HG03342 (cell line): ENCODE data around the gene METTL22.
A peak's percentile ranks its signal among the peaks of the same experiment; 100 is the strongest.

Experiments used
- ATAC-seq: cut with Tn5 transposase; IDR thresholded peaks from one replicate; pipeline ENCODE4 v1.9.1; 2021; ENCODE audit warnings: mild to moderate bottlenecking, moderate library complexity; ENCODE audit not compliant: unreplicated experiment

METTL22 gene, protein sequence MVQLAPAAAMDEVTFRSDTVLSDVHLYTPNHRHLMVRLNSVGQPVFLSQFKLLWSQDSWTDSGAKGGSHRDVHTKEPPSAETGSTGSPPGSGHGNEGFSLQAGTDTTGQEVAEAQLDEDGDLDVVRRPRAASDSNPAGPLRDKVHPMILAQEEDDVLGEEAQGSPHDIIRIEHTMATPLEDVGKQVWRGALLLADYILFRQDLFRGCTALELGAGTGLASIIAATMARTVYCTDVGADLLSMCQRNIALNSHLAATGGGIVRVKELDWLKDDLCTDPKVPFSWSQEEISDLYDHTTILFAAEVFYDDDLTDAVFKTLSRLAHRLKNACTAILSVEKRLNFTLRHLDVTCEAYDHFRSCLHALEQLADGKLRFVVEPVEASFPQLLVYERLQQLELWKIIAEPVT

DNA sequence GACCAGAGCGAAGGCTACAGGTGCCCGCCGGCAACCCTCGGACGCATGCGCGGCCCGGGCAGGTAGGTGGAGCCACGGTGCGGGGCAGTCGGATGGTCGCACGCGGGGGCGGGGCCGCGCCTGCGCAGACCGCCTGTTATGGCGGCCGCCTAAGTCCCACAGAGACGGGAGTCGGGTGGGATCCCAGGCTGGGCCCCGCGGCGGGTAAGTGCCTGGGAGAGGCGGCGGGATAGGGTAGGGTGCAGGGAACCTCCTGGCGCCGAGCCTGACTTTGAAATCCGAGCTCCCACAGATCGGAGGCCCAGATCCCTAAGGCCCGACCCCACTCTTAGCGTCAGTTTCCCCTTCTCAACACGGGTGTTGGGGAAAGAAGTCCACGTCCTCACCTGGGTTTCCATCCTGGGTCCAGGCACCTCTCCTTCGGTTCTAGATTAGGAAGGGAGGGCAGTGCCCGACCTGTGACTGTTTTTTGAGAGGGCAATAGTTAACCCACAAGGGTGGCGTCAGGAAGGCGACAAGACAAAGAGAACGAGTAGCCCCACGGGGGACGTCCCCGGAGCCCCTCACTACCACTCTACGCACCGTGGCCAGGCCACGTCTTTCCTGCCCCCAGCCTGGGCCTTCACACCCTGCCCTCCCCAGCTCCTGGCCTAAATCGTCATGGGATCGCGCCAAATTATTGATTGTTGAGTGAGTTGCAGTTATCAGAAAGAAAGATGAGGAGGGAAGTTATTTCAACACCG is at the start of gene METTL22:
Gene METTL22, plus strand, starts transcription at position 127 of the 743 bp plus-strand sequence. CDS start 3,968 bp downstream, outside the sequence.
- peak; percentile 91 for ATAC-seq

DNA sequence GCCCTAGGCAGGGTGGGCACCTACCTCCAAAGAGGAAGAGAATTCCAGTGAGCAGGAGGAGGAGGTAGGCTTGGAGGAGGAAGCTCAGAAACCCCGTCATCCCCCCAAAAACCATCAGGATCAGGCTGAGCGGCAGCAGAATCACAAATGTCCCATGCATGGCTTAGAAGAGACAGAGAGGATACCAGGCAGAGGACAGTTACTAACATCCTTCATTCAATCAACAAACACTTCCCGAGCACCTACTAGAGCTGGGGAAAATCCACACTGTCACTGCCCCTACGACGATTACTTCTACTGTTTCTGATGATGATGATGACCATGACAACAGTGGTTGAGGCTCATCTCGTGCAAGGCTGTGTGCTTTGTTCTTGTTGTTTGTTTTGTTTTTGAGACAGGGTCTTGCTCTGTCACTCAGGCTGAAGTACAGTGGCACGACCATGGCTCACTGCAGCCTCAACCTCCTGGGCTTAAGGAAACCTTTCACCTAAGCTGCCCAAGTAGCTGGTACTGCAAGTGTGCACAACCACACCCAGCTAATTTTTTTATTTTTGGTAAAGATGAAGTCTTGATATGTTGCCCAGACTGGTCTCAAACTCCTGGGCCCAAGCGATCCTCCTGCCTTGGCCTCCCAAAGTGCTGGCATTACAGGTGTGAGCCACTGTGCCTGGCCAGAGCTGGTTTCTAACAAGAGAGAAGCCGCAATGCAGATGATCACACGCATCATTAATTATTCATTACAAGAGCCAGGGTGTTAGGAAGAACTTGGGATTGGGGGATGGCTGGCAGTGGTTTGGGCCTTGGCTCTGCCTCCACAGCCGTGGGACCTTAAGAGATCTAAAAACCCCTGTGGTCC is 49.2 kb upstream of the METTL22 start:
- no peak for ATAC-seq

DNA sequence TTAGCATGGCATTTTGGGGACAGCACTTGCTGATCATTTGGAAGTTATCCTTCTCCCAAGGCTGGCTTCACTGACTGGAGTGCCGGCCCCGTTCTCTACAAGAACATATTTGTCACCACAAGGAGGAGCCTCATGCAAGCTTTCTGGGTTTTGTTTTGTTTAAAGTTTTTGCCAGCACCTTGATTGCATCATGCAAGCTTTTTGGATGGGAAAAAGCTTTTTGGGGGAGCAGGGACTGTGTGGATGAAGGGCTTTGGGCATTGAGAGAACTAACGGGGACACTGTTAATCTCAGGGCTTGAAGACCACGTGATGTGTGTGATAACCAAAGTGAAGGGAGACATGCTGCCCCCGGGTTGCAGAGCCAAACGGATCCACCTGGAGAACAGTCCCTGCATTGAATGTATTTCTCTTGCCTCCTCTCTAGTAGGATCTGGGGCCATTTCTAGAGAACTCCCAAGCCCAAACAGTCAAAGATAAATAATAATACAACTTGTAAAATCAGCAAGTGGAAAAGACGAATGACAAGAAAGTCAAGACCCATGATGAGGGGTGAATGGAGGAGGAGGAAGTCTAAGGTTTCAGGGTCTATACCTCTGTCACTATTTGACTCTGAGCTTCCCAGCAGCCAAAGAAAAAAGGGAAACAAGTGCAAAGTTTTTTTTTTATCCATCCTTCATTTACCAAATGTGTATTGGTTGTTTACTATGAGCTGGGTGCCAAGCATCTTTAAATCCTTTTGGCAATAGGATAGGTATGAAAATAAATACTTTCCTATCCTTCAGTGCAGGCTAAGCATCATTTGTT is 48.4 kb upstream of the METTL22 start:
- ATAC-seq, result no peak

DNA sequence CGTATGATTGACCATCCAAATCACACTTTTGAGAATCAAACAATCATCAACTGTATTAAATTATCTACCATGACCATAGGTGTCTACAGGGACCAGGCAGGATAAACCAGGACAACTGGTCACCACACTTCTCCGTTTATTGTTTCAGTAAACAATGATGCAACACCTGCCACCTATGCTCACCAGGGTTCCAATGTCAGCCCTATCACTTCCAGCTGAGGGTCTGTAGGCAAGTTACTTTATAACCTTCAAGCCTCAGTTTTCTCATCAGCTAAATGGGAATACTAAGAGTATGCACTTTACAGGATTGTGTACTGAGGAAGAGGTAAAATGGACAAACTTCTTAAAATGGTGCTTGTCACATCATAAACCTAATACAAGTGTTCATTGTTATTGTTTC is 46.1 kb upstream of the METTL22 start:
- ATAC-seq, result no peak

DNA sequence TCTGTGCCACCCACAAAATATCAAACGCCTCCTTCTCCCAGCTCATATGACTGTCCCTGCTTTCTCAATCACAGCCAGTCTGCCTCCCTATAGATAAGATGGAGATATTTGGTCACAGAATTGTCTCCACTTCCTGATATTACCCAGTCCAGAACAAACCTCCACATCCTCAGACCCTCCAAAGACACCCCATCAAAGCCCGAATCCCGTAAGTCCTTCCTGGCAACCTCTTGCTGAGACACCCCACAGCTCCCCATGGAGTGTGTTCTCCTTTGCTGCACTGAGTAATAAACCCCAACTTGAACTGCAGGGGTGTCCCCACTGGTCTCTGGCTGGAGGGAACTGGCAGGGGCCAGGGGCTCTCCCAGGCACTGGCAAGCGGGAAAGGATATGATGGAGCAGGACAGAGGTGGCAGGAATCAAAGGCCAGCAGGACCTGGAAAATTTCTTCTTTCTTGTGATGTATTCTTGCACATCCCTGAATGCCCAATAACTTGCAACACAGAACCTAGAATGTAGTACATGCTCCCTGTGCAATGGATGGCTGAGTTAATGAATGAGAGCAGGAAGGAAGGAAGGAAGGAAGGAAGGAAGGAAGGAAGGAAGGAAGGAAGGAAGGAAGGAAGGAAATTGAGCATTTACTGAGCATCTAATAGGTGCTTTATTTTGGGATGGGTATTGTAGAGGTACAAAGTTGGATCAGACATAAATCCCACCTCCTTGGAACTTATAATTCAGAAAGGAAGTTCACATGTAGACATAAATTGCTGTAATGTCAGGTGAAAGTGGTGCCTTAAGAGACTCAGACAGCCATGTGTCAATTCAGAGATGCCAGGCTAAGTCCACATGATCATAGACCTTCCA is 45.1 kb upstream of the METTL22 start:
- ATAC-seq, result no peak

DNA sequence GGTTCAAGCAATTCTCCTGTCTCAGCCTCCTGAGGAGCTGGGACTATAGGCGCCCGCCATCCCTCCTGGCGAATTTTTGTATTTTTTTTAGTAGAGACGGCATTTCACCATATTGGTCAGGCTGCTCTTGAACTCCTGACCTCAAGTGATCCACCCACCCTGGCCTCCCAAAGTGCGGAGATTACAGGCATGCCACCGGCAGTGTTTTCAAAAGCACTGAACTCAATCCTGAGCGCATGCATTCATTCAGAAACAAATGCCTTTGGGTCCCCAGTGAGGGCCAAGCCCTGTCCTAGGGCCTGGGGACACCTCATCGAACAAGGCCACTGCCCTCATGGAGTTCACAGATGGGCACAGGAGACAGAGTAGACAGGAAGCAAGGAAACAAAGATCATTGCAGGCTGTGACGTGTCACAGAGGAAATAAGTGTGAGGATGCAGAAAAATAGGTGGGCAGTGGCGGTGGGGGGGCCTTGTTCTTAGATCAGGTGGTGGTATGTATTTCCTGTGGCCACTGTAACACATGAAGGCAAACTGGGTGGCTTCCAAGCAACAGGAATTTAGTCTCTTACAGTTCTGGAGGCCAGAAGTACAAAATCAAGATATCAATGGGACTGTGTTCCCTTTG is 43.7 kb upstream of the METTL22 start:
- ATAC-seq, result no peak

DNA sequence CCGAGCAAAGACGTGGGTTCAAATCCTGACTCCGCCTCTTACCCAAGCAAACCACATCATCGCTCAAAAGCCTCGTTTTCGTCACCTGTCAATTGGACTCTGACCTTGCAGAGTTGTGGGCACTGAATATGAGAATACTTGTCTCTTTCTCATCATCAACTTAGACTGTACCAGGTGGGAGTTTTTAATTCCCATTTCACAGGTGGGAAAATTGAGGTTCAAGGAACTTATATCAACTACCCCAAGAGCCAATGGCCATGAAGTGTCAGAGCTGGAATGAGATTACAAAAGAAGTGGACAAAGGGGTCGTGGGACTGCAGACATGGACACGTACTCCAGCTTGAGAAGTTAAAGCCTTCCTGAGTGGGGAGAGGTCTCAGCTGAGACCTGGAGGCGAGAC is 41.9 kb upstream of the METTL22 start:
- ATAC-seq, result no peak

DNA sequence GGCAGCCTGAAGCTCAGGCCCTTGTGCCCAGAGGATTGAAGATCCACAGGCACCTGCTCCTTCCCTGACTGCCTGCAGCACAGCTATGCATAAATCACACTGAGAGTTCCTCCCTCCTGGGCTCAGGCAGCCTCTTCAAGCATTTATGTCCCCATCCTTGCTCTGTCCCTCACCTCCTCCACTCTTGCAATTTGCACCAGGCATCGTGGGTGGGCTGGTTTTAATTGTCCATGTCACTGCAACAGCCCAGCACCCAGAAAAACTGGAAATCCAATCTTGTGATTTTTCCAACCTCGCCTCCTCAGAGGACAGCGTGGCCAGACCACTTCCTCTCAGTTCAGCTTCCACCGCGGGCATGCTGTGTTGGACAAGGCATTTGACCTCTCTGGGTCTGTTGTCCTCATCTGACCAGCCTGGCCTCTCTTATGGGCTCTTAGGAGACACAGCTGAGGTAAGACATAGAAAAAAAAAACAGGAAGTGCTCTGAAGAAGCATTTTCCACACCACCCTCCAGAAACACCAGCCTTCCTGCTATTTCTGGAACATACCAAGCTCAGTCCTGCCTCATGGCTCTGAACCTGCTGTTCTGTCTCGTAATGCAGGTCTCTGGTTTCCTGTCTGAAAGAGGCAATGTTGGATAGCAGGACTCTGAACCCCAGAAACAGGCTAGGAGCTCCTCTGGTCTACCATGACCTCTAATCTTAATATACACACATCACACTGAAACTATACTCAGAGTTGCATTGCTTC is 39.5 kb upstream of the METTL22 start:
- peak; percentile 70 for ATAC-seq

DNA sequence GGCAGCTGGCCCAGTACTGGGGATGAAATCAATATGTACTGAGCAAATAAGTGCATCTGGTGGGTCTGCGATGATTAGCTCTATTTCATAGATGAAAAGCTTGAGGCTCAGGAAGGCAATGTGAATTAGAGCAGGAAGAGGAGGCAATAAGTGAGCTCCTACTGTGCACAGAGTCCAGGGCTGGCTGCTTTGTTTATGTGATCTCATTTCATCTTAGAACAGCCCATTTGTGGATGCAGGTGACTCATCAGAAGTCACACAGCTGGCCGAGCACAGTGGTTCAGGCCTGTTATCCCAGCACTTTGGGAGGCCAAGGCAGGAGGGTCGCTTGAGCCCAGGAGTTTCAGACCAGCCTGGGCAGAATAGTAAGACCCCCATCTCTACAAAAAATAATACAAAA is 38.3 kb upstream of the METTL22 start:
- no peak for ATAC-seq

DNA sequence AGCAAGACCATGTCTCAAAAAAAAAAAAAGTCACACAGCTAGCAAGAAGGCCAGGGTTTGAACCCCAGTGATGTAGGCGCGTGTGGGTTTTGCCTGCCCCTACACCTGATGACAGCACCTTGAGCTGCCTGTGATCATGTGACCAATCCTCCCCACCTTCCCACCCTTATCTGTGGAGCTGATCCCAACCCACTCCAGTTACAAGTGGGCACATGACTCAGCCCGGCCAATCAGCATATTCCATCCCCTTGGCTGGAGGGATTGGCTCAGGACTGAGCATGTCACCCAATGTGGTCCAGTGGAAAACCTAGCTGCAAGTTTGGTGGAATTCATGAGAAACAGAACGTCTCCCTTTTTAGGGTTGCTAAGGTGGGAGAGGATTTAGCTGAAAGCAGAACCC is 37.8 kb upstream of the METTL22 start:
- no peak for ATAC-seq

DNA sequence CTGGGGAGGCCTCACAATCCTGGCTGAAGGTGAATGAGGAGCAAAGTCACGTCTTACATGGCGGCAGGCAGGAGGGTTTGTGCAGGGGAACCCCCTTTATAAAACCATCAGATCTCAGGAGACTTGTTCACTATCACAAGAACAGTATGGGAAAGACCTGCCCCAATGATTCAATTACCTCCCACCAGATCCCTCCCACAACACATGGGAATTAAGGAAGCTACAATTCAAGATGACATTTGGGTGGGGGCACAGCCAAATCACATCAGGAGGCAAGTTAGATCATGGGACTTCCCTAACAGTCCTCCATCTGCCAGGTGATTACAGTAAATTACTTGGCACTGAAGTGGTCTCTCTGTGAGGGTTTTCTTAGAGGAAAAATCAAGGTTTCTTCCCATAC is 36.5 kb upstream of the METTL22 start:
- no peak for ATAC-seq

DNA sequence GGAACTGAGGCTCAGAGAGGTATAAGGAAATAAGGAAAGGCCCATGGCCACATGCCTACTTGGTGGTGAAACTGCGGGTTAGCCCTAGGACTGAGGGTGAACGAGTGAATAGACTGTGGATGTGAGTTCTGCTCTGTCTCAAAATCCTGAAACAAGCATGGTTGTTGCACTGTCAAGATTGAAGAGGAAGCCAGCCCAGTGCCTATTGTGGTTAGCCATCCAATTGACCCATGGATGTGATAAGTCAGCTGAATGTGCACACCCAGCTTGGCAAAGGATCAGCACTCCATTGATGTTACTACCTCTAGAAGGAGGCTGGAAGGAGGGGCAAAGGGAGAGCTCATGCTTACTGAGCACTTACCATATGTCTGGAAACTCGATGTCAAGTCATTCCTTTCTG is 35.6 kb upstream of the METTL22 start:
- ATAC-seq, result no peak

DNA sequence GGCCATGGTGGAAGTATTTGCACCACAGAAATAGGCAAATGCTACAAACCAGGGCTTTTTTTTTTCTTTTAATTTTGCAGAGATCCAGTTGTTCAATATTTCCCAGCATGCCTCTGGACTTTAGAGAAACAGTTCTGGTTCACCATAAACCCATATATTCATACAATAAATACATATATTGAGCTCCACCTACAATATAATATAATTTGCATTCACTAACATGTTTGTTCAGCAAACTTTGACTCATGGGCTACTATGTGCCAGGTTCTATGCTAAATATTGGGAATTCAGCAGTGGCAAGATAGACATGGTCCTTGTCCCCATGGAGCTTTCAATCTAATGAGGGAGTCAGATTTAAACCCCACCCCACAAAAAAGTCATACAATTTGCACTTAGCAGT is 34.4 kb upstream of the METTL22 start:
- no peak for ATAC-seq

DNA sequence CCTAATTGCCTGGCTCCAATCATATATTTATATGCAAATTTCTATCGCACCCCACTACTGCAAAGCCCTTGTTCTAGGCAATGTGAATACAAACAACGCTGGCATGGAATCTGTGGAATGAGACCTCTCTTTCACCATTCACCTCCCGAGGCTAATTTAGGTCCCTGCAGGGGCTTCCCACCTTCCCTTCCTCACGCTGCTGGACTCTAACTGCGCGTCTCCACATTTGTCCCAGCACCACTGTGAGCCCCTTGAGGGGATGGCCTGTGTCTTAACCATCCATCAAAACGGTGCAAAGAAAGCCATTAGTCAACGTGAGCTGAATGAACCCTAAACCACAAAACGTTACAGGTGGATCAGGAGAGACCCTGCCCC is 32.8 kb upstream of the METTL22 start:
- ATAC-seq, result no peak

DNA sequence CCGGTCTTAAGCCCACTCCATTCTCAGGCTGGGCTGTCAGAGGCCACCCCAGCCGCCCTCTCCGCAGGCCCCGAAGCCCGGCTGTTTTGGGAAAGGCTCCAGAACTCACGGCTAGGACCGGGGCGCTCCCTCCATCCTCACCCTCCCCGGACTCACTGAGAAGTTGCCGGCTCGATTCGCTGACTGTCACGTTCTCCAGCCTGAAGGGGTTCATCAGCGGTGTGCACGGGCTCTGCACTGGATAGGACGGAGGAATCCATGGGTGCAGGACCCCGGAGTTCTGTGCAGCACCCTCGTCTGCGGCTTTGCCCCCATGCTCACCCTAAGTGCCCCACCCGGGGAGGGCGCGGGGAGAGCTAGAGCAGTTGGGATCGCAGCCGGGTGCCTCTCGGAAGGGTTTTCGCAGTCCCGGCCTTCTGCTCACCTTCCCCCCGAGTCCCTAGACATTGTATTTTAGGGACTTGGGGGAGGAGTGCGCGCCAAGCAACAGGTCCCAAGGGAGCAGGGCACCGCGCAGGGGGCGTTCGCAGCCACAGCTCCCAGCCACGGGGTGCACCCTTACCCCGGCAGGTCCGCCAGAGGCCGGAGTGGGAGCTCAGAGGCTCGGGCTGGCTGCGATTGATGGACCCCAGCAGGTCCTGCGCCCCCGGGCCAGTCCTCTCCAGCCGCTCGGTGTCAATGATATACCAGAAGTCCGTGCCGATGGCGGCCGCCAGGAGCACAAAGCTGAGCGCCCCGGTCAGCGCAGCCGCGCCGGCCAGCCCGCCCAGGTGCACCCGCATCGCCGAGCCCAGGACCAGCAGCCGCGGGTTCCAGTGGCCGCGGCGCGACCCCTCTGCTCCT is 32.2 kb upstream of the METTL22 start:
- ATAC-seq, result no peak

DNA sequence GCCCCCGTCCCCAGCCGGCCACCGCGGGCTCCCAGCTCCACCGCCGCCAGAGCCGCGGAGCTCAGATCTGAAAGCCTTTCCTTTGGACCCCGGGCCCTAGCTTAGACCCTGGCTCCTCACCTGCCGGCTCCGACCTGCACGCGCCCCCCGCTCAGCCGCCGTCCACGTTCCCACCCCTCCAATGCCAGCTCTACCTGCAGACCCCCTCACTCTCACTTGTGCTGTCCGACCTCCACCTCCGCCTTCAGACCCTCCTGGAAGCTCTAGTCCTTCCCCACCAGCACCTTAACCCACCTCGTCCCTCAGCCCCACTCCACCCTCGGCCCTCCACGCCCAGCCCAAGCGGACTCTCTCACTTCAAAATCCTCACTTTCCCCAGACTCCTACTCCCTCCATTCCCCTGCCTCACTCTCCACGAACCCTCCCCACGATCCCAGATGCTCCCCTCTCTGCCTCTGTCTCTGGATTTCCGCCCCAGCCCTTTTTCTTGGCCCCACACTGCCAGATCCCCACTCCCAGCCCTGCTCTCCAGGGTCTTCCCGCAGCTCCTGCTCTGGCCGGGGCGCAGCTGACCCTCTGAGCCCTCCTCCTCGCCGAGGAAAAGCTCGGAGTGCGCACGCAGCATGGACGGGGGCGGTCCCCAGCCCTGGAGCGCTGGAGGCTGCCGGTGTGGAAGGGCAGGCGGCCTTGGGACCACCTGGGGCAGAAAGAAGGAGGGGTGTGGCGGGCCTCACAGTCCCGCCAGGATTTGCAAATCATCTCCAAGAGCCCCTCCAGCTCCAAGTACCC is 31.4 kb upstream of the METTL22 start, which contains the start of gene TMEM114:
Gene TMEM114, minus strand, starts transcription at position 612 of the 789 bp plus-strand sequence. CDS start 673 bp downstream, outside the sequence.
- no peak for ATAC-seq

DNA sequence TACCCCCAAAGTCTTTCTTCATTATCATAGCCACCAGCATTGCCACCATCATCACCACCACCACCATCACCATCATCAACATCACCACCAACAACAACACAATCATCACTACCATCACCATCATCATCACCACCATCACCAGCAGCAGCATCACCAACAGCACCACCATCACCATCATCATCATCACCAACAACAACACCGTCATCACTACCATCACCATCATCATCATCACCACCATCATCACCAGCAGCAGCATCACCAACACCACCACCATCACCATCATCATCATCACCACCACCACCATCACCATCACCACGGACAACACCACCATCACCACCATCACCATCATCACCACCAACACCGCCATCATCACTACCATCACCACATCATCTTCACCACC is 30.7 kb upstream of the METTL22 start:
- no peak for ATAC-seq
